ENCODE data around the gene EBLN2. TPM values are rescaled to one million over a fixed set of nuclear protein-coding genes. Genes with fewer than 3 reads are reported as not detected.

The EBLN2 gene
- polyA plus RNA-seq, 1 of the 3 experiments (the other 2 are of a cell fraction) = 1.4 TPM

DNA sequence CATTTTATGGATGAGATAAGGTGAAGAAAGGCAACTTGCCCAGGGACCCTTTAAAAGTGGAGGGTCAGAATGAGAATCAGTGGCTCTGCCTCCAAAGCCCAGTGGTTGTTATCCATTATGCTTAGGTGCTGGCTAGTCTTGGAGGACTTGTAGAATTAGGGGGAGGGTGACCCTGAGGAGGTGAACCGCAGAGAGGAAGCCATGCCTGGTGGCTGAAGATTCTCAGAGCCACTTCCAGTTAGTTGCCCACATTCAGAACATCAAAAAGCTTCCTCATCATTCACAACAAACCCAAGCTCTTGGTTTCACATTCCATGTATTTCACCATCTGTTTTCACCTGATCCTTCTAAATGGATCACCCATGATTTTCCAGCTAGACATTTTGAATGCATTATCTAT, 11.2 kb downstream of the EBLN2 start:
- POLR2A ChIA-PET = no interaction called here
- TF ChIP-seq FOXM1 (IDR thresholded peaks at IDR 0.05; ENCODE audit: low read depth) (no peak), NFIC (IDR thresholded peaks at IDR 0.05; ENCODE audit: borderline replicate concordance) (no peak), ELF1 (IDR thresholded peaks at IDR 0.05) (no peak), TEAD4 (IDR thresholded peaks at IDR 0.05; ENCODE audit: borderline replicate concordance, insufficient read depth) (no peak), RAD21 (IDR thresholded peaks at IDR 0.05; ENCODE audit: low read length) (no peak), MXI1 (IDR thresholded peaks at IDR 0.05; ENCODE audit: low read depth, low read length) (no peak), FOXJ3 (CRISPR knock-in tag; IDR thresholded peaks at IDR 0.05) (no peak), YY1 (IDR thresholded peaks at IDR 0.05; ENCODE audit: low read depth) (no peak), EZH2phosphoT487 (IDR thresholded peaks at IDR 0.05; ENCODE audit: borderline replicate concordance, low read depth) (no peak), RXRA (IDR thresholded peaks at IDR 0.05; ENCODE audit: borderline replicate concordance, low read depth) (no peak), NRF1 (IDR thresholded peaks at IDR 0.05; ENCODE audit: low read depth, low read length) (no peak), GABPA (IDR thresholded peaks at IDR 0.05; ENCODE audit: low read depth) (no peak)
- TF ChIP-seq, protein P1, sequence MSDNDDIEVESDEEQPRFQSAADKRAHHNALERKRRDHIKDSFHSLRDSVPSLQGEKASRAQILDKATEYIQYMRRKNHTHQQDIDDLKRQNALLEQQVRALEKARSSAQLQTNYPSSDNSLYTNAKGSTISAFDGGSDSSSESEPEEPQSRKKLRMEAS (IDR thresholded peaks at IDR 0.05; ENCODE audit: low read depth) = no peak
- TF ChIP-seq, protein P2, sequence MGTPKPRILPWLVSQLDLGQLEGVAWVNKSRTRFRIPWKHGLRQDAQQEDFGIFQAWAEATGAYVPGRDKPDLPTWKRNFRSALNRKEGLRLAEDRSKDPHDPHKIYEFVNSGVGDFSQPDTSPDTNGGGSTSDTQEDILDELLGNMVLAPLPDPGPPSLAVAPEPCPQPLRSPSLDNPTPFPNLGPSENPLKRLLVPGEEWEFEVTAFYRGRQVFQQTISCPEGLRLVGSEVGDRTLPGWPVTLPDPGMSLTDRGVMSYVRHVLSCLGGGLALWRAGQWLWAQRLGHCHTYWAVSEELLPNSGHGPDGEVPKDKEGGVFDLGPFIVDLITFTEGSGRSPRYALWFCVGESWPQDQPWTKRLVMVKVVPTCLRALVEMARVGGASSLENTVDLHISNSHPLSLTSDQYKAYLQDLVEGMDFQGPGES (IDR thresholded peaks at IDR 0.05; ENCODE audit: low read depth, low read length) = no peak
- TF ChIP-seq, protein P3, sequence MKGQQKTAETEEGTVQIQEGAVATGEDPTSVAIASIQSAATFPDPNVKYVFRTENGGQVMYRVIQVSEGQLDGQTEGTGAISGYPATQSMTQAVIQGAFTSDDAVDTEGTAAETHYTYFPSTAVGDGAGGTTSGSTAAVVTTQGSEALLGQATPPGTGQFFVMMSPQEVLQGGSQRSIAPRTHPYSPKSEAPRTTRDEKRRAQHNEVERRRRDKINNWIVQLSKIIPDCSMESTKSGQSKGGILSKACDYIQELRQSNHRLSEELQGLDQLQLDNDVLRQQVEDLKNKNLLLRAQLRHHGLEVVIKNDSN (IDR thresholded peaks at IDR 0.05; ENCODE audit: borderline replicate concordance, low read depth) = no peak
- Histone ChIP-seq H3K4me3 (ENCODE audit: low read depth in 2 of 2, low read length in 1 of 2) (no peak overlapping the region), H3F3A (replicated peaks; ENCODE audit: insufficient read depth) (peaks cover 16% of the 10 kb centered on the region), H3K27ac (ENCODE audit: low read depth in 2 of 2, low read length in 1 of 2) (no peak overlapping the region), H4K20me1 (ENCODE audit: insufficient read depth) (no peaks in the 10 kb centered on the region), H3K4me2 (no peak overlapping the region), H3K9ac (no peak overlapping the region), H3K9me2 (no peaks in the 10 kb centered on the region), H3K27me3 (ENCODE audit: insufficient read depth) (no peaks in the 10 kb centered on the region), H3K36me3 (replicated peaks in 1 of 2; ENCODE audit: control insufficient read depth in 1 of 2, insufficient read depth in 2 of 2, low read length in 1 of 2) (peaks cover 7 to 13% of the 10 kb centered on the region in 2 experiments), H3K4me1 (ENCODE audit: control insufficient read depth in 1 of 2, insufficient read depth in 2 of 2, low read depth in 1 of 2, low read length in 1 of 2) (no peaks in the 10 kb centered on the region; a peak in 1 of 4 replicates), H3K9me3 (no peaks in the 10 kb centered on the region), H3K79me2 (ENCODE audit: insufficient read depth) (no peaks in the 10 kb centered on the region), H2AFZ (ENCODE audit: low read depth) (no peak overlapping the region)
- 100% methylated on average over 1 of the region's 1 CpG for WGBS (ENCODE audit: low lambda C conversion rate)
- CTCF ChIA-PET = no interaction called here
- no peak for DNase-seq

DNA sequence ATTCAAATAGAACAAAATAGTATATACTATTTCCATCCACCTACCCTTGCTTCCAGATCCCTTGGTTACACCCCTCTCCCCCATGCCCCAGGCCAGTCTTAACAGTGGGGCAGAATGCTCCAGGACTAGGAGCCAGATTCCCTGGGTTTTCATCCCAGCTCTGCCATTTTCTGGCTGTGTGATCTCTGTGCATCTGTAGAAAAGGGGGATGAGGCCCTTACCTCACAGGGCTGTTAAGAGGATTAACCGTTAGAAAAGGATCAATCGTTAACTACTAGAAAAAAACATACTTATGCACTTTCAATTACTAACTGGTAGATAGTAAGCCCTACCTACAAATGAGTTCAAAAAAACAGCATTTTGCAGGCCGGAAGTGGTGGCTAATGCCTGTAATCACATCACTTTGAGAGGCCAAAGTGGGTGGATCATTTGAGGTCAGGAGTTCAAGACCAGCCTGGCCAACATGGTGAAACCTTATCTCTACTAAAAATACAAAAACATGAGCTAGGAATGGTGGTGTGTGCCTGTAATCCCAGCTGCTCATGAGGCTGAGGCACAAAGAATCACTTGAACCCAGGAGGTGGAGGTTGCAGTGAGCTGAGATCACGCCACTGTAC, 11.7 kb downstream of the EBLN2 start:
- H3K79me2 ChIP-seq (ENCODE audit: insufficient read depth) = no peaks in the 10 kb centered on the region
- no peak overlapping the region for H3K4me2 ChIP-seq
- no peaks in the 10 kb centered on the region for H3K27me3 ChIP-seq (ENCODE audit: insufficient read depth)
- H3K27ac ChIP-seq (ENCODE audit: low read depth in 2 of 2, low read length in 1 of 2) = no peak overlapping the region
- POLR2A ChIA-PET = no interaction called here
- TF ChIP-seq, protein P4, sequence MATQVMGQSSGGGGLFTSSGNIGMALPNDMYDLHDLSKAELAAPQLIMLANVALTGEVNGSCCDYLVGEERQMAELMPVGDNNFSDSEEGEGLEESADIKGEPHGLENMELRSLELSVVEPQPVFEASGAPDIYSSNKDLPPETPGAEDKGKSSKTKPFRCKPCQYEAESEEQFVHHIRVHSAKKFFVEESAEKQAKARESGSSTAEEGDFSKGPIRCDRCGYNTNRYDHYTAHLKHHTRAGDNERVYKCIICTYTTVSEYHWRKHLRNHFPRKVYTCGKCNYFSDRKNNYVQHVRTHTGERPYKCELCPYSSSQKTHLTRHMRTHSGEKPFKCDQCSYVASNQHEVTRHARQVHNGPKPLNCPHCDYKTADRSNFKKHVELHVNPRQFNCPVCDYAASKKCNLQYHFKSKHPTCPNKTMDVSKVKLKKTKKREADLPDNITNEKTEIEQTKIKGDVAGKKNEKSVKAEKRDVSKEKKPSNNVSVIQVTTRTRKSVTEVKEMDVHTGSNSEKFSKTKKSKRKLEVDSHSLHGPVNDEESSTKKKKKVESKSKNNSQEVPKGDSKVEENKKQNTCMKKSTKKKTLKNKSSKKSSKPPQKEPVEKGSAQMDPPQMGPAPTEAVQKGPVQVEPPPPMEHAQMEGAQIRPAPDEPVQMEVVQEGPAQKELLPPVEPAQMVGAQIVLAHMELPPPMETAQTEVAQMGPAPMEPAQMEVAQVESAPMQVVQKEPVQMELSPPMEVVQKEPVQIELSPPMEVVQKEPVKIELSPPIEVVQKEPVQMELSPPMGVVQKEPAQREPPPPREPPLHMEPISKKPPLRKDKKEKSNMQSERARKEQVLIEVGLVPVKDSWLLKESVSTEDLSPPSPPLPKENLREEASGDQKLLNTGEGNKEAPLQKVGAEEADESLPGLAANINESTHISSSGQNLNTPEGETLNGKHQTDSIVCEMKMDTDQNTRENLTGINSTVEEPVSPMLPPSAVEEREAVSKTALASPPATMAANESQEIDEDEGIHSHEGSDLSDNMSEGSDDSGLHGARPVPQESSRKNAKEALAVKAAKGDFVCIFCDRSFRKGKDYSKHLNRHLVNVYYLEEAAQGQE (IDR thresholded peaks at IDR 0.05; ENCODE audit: low read depth, low read length) = no peak
- no peak for TF ChIP-seq FOXM1 (IDR thresholded peaks at IDR 0.05; ENCODE audit: low read depth)
- no peak for TF ChIP-seq TCF12 (IDR thresholded peaks at IDR 0.05)
- TF ChIP-seq, protein P2 (IDR thresholded peaks at IDR 0.05; ENCODE audit: low read depth, low read length) = no peak
- TF ChIP-seq, protein P5, sequence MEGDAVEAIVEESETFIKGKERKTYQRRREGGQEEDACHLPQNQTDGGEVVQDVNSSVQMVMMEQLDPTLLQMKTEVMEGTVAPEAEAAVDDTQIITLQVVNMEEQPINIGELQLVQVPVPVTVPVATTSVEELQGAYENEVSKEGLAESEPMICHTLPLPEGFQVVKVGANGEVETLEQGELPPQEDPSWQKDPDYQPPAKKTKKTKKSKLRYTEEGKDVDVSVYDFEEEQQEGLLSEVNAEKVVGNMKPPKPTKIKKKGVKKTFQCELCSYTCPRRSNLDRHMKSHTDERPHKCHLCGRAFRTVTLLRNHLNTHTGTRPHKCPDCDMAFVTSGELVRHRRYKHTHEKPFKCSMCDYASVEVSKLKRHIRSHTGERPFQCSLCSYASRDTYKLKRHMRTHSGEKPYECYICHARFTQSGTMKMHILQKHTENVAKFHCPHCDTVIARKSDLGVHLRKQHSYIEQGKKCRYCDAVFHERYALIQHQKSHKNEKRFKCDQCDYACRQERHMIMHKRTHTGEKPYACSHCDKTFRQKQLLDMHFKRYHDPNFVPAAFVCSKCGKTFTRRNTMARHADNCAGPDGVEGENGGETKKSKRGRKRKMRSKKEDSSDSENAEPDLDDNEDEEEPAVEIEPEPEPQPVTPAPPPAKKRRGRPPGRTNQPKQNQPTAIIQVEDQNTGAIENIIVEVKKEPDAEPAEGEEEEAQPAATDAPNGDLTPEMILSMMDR (IDR thresholded peaks at IDR 0.05) = no peak
- TF ChIP-seq RCOR1 (IDR thresholded peaks at IDR 0.05; ENCODE audit: low read length) = no peak
- TF ChIP-seq RFX5 (IDR thresholded peaks at IDR 0.05; ENCODE audit: low read length) = no peak
- peaks cover 15% of the 10 kb centered on the region for H3F3A ChIP-seq (replicated peaks; ENCODE audit: insufficient read depth)
- no peaks in the 10 kb centered on the region; a peak in 1 of 4 replicates for H3K4me1 ChIP-seq (ENCODE audit: control insufficient read depth in 1 of 2, insufficient read depth in 2 of 2, low read depth in 1 of 2, low read length in 1 of 2)
- no peak overlapping the region for H2AFZ ChIP-seq (ENCODE audit: low read depth)
- H3K9me3 ChIP-seq = no peaks in the 10 kb centered on the region
- H3K9me2 ChIP-seq = no peaks in the 10 kb centered on the region
- no peak overlapping the region for H3K9ac ChIP-seq
- CTCF ChIA-PET = interaction anchor here (1.8 kb wide), 1 partner anchor 13 kb away, joined by 7 read pairs; no protein-coding TSS in a partner anchor
- WGBS (ENCODE audit: low lambda C conversion rate) = 87% methylated on average over 4 of the region's 4 CpGs
- H3K4me3 ChIP-seq (ENCODE audit: low read depth in 2 of 2, low read length in 1 of 2) = no peak overlapping the region
- no peak for DNase-seq
- H3K36me3 ChIP-seq (replicated peaks in 1 of 2; ENCODE audit: control insufficient read depth in 1 of 2, insufficient read depth in 2 of 2, low read length in 1 of 2) = peaks cover 7% of the 10 kb centered on the region in 2 experiments
- no peaks in the 10 kb centered on the region for H4K20me1 ChIP-seq (ENCODE audit: insufficient read depth)
